ENCODE measurements around the gene APC2.

DNA sequence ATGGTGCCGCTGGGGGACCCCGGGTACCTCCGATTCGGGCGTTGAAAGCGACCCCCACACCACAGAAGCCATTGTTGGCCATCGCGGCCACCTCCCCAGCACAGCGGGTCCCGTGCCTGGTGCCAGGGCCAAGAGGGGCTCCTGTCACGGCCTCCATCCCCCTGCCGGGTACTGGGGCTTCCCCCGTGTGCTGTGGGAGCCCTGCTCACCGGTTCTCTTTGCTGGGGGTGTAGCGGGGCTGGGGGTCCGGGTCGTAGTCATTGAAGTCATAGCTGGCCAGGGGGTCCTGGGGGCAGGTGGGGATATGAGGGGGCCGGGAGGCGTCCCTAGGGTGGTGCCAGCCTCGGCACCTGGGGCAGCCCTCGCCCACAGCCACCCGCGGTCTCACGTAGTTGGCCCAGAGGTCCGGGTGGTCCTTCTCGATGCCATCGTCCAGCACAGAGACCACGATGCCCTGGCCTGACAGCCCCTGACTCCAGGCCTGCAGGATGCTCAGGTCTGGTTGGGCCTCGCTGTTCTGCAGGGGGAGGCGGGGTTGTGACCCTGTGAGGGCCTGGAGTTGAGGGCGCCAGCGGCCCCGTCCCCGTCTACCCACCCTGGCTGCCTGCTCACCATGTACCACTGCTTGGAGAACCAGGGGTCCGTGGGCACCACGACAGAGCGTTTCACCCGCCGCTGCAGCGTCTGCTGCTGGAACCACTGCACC, 37.8 kb downstream of the APC2 start:
- TF ChIP-seq CTCF (IDR thresholded peaks at IDR 0.05) = no peak
- no peak for TF ChIP-seq EP300 (IDR thresholded peaks at IDR 0.05)
- TF ChIP-seq POLR2A (IDR thresholded peaks at IDR 0.05) = no peak
